NCI-H1694 (cell line): ENCODE data around the gene GALNTL6.
"Not testable (repeated sequence)": the region's sequence is repeated elsewhere in the genome, so short reads cannot be mapped to it uniquely, and the experiment has no call there.

Source experiments
- DNase-seq: peaks from one replicate; lab custom pipeline; 2025; lab: John Stamatoyannopoulos, UW

GALNTL6 gene

DNA sequence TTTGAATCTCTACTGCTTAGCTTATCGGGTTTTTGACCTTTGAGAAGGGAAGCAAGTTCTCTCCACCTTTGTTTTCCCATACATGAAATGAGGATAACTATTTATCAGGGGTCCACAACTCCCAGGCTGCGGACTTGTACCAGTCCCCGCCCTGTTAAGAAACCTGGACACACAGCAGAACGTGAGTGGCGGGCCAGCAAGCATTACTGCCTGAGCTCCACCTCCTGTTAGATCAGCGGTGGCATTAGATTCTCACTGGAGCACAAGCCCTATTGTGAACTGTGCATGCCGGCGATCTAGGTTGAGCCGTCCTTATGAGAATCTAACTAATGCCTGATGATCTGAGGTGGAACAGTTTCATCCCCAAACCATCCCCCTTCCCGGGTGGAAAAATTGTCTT is 579.5 kb downstream of the GALNTL6 start:
- no peak for DNase-seq

GRCh38 chr4:172393220-172393619 is 580.0 kb downstream of the GALNTL6 start:
- no peak for DNase-seq

- no peak for DNase-seq
These were observed 591.5 kb downstream of the GALNTL6 start for GRCh38 chr4:172404676-172405075.

- DNase-seq, result no peak
These were observed 597.2 kb downstream of the GALNTL6 start for GRCh38 chr4:172410363-172410762.

- DNase-seq, result no peak
These were observed 597.9 kb downstream of the GALNTL6 start for GRCh38 chr4:172411149-172411548.

DNA sequence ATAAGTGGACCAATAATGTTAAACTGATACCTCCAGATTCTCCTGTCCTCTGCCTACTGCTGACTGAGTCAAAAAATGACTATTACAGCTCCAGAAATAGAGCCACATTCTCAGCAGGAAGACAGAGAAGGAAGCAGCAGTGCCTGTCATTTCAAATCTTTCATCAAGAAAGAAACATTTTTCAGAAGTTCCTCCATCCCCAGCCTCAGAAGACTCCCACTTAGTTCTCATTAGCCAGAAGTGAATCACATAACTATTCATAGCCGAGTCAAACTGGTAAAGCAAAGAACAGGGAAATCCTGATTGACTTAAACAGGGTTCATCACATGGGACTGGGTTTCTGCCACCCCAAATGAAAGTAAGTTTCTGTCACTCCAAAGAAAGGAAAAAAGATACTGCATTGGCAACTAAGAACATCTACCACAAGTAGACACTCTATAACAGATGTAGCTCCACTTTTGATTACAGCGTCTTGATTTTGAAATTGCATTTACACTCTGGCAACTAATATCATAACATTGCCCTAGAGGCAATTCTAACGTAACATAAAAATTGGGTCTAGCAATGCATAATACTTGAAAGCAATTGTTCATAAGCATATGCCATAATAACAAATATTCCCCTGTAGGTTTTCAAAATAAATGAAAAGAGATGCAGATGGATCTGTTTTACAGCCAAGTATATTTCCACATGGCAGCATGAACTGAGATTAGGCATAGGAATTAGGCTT is 599.8 kb downstream of the GALNTL6 start:
- DNase-seq, result no peak

- DNase-seq, result not testable (repeated sequence)
These were observed 615.8 kb downstream of the GALNTL6 start for GRCh38 chr4:172428979-172429378.

- no peak for DNase-seq
These were observed 667.3 kb downstream of the GALNTL6 start for GRCh38 chr4:172480471-172480870.

DNA sequence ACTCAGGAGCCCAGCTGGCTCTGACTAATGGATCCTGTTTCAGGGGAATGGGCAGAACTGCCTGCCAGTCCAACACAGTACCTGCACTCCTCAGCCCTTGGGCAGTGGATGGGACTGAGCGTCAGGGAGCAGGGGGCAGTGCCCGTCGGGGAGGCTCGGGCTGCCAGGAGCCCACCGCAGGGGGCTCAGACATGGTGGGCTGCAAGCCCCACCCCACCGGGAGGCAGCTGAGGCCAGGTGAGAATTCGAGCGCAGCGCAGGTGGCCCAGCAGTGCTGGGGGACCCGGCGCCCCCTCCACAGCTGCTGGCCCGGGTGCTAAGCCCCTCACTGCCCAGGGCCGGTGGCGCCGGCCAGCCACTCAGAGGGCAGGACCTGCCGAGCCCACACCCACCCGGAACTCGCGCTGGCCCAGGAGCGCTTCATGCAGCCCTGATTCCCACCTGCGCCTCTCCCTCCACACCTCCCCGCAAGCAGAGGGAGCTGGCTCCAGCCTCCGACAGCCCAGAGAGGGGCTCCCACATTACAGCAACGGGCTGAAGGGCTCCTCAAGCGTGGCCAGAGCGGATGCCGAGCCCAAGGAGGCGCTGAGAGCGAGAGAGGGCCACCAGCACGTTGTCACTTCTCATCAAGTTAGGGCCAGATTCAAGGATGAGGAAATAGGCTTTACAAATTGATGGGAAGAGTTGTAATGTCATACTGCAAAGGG is 668.8 kb downstream of the GALNTL6 start:
- DNase-seq, result no peak

- no peak for DNase-seq
These were observed 671.8 kb downstream of the GALNTL6 start for GRCh38 chr4:172485007-172485406.

- DNase-seq, result no peak
These were observed 673.3 kb downstream of the GALNTL6 start for GRCh38 chr4:172486531-172486930.

DNA sequence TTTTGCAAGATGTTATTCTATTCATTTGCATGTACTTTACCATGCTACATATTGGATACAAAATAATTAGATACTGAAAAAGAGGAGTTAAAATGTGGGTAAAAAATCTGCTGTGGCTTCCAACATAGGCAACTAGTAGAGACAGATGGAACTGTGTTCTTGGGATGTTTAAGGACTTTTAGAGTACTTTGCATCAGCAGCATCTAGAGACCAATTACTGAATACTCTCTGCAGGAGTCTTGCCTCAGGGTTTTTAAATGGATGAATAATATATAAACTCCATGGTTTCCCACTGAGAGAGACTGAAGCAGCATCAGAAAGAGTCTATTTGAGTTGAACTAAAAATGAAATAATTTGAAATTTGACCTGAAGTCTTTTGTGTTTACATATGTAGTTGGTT is 676.7 kb downstream of the GALNTL6 start:
- DNase-seq, result no peak

DNA sequence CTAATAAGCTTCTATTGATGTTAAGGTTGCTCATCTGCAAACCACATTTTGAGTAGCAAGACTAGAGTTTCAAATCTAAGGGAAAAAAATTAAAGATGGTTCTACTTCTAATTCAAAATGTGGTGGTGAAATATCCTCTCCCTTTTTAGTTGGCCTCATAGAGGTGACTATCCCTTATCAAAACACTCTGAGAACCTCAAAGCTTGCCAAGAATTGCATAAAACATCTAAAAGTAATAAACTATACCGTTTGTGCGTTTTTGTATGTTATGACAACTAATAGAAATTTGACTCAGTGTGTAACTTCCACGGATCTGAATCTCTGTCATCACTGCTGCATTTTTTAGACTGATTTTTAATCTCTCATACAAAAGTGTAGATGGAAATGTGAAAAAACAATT is 682.6 kb downstream of the GALNTL6 start:
- DNase-seq, result no peak

DNA sequence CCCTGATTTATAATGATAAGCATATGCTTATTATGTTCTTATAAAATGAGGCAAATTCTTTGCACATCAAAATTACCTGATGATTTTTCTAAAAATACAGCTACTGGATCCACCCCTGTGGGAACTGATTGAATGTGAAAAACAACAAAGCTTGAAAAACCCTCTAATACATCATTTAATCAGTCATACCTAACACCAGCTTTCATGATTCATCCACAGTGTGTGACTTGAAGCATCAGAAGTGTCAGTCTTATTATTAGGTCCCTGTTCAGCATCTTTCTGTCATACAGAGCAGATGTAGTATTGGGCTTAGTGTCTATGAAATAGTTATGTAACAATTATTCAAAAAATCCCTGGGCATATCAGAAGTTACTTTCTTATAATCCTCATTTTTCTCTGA is 684.1 kb downstream of the GALNTL6 start:
- DNase-seq, result no peak

DNA sequence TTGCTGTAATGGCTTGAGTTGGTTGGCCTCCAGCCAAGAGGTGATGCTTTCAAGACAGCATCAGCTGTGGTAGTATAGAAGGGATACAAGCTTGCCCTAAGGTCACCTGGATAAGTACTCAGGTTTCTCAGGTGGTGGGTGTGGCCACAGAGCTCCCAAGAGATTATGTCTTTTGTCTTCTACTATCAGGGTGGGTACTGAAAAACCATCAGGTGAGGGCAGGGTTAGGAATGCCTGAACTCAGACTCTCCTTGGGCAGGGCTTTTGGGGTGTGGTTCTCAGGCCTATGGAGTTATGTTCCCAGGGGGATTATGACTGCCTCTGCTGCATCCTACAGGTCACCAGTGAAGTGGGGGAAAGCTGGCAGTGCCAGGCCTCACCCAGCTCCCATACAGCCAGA is 700.8 kb downstream of the GALNTL6 start:
- no peak for DNase-seq

DNA sequence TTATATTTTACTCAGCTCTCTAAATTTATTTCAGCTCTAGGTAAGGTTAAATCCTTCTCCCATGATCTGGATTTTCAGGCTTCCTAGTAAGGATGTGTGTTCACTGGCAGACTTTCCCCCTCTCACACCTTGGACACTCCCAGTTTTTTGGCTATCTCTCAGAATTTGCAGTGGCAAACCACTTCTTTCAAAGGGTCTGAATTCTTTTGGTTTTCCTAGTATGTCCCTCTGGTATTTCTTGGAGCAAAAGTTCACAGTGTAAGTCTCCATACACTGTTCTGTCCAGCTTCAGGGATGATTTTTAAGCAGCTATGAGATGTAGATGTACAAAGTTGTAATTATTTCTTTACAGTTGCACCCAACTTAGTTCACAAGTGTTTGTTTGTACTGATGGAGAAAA is 701.6 kb downstream of the GALNTL6 start:
- DNase-seq, result no peak

GRCh38 chr4:172515266-172515879 is 702.2 kb downstream of the GALNTL6 start:
- DNase-seq, result no peak

GRCh38 chr4:172517391-172517790 is 704.2 kb downstream of the GALNTL6 start:
- no peak for DNase-seq

- peak; percentile 30 for DNase-seq
These were observed 708.0 kb downstream of the GALNTL6 start for GRCh38 chr4:172521248-172521647.

GRCh38 chr4:172521680-172522079 is 708.5 kb downstream of the GALNTL6 start:
- no peak for DNase-seq

DNA sequence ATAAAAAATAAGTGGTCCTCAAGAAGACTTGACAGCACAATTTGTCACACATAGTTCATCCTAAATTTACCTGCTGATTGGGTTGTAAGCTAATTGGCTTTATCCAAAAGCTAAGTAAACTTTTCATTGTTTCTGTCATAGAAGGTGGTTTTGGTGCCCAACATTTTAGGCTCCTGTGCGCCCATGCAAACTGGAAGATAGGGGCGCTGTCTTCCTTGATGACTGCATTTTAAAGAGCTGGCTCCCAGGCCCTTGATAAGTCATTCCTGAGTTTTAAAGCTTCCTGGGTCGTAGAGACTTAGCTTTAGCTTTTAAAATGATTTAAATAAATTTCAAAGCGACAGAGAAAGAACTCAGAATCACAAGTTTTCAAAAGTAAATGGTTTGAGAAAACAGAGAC is 730.0 kb downstream of the GALNTL6 start:
- DNase-seq, result no peak

DNA sequence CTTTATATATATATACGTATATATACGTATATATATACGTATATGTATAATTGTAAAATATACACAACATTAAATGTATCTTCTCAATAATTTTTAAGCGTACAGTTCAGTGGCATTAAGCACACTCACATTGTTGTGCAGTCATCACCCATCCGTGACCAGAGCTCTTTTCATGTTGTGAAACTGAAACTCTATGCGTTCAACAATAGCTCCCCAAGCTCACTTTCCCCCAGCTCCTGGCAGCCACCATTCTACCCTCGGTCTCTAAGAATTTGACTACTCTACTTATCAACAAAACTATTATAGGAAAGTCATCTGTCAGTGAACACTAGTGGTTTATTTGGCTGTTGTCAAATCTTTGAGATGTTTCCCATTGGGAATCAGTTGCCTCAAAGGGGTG is 733.6 kb downstream of the GALNTL6 start:
- no peak for DNase-seq

GRCh38 chr4:172547724-172548123 is 734.5 kb downstream of the GALNTL6 start:
- no peak for DNase-seq
